Gastroesophageal sphincter (tissue), 3 donors: Measurements from ENCODE around the gene PLK3.

ENCODE experiments used
- EP300 ChIP-seq: sonication (generic); formaldehyde crosslinking; IDR thresholded peaks from one replicate; pipeline ENCODE4 v1.6.1; 2017; ENCODE audit warnings: antibody characterized with exemption, mild to moderate bottlenecking
- POLR2AphosphoS5 ChIP-seq: sonication (generic); formaldehyde crosslinking; IDR thresholded peaks from one replicate; pipeline ENCODE4 v1.6.1; 2017; ENCODE audit warnings: antibody characterized with exemption
- TF ChIP-seq, protein P1 (sequence below), 4 experiments: fragments of 200-600 bp in 2 of 4; fragments of 450-650 bp in 2 of 4; sonication (generic) in 1 of 4; IDR thresholded peaks; one replicate each; pipeline ENCODE4 v1.5.1; 2017 to 2019; ENCODE audit warnings: antibody characterized with exemption in 4 of 4, mild to moderate bottlenecking in 2 of 4, moderate library complexity in 2 of 4

DNA sequence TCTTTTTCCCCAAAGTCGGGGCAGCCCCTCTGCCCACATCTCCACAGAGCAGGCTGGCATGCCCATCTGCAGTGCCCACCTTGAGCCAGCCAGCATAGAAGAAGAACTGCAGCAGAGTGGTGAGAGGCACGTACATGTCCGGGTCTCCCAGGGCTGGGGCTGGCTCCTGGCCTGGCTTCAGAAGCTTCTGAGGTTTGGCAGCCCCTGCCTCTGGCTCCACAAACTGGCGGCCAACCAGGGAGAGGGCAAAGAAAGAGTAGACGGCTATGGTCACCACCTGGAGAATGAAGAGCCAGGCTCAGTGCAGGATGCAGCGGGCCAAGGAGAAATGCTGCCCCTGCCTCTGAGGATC, 15.2 kb upstream of the PLK3 start:
- TF ChIP-seq, protein P1, sequence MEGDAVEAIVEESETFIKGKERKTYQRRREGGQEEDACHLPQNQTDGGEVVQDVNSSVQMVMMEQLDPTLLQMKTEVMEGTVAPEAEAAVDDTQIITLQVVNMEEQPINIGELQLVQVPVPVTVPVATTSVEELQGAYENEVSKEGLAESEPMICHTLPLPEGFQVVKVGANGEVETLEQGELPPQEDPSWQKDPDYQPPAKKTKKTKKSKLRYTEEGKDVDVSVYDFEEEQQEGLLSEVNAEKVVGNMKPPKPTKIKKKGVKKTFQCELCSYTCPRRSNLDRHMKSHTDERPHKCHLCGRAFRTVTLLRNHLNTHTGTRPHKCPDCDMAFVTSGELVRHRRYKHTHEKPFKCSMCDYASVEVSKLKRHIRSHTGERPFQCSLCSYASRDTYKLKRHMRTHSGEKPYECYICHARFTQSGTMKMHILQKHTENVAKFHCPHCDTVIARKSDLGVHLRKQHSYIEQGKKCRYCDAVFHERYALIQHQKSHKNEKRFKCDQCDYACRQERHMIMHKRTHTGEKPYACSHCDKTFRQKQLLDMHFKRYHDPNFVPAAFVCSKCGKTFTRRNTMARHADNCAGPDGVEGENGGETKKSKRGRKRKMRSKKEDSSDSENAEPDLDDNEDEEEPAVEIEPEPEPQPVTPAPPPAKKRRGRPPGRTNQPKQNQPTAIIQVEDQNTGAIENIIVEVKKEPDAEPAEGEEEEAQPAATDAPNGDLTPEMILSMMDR (IDR thresholded peaks at IDR 0.05): no peak
- no peak for TF ChIP-seq EP300
- no peak for TF ChIP-seq POLR2AphosphoS5
